GM12874 (cell line): Measurements from ENCODE around the gene IRAK1.

Source experiments
- TF ChIP-seq, protein P1 (sequence below): IDR thresholded peaks from 2 replicates; pipeline ENCODE4 v1.5.1; 2011; ENCODE audit warnings: low read depth, mild to moderate bottlenecking, control low read depth, low read length, moderate library complexity; ENCODE audit not compliant: insufficient read depth

IRAK1 gene

DNA sequence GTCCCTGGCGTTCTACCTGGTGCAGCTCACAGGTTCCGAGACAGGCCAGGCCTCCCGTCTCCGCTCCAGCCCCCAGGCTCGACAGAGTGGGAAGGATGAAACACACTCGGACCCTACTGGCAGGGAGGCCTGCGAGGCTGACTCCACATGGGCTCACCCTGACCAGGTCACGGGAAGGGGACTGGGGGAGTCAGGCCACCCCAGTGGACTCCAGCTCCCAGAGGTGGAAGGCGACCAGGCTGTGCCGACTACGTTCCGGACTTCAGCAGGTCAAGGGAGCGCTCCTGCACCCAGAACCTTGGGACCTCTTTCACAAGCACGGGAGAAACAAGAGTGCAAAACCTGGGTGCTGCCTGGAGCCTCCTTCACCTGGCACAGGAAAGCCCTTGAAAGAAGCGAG, 4.6 kb upstream of the IRAK1 start:
- TF ChIP-seq, protein P1, sequence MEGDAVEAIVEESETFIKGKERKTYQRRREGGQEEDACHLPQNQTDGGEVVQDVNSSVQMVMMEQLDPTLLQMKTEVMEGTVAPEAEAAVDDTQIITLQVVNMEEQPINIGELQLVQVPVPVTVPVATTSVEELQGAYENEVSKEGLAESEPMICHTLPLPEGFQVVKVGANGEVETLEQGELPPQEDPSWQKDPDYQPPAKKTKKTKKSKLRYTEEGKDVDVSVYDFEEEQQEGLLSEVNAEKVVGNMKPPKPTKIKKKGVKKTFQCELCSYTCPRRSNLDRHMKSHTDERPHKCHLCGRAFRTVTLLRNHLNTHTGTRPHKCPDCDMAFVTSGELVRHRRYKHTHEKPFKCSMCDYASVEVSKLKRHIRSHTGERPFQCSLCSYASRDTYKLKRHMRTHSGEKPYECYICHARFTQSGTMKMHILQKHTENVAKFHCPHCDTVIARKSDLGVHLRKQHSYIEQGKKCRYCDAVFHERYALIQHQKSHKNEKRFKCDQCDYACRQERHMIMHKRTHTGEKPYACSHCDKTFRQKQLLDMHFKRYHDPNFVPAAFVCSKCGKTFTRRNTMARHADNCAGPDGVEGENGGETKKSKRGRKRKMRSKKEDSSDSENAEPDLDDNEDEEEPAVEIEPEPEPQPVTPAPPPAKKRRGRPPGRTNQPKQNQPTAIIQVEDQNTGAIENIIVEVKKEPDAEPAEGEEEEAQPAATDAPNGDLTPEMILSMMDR = no peak

- TF ChIP-seq, protein P1 = no peak
Observed at GRCh38 chrX:154023276-154024000, 3.7 kb upstream of the IRAK1 start.

DNA sequence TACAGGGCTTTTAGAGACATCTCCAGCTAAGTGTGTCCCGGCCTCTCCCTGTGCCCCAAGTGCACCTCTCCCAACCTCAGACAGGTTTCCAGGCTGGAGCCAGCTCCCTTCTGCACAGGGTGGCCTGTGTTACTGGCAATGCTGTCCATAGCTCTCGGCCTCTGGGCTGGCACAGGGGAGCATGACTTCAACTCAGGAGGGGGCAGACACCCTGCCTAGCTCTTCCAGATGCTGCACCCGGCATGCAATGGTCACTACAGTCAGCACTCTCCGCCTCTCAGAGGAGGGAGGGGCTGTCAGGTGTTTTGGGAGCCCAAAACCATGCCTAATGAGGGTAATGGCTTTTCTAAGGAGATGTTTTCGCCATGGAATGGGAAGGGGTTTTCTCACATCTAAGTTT, 2.4 kb upstream of the IRAK1 start:
- TF ChIP-seq, protein P1 = no peak

DNA sequence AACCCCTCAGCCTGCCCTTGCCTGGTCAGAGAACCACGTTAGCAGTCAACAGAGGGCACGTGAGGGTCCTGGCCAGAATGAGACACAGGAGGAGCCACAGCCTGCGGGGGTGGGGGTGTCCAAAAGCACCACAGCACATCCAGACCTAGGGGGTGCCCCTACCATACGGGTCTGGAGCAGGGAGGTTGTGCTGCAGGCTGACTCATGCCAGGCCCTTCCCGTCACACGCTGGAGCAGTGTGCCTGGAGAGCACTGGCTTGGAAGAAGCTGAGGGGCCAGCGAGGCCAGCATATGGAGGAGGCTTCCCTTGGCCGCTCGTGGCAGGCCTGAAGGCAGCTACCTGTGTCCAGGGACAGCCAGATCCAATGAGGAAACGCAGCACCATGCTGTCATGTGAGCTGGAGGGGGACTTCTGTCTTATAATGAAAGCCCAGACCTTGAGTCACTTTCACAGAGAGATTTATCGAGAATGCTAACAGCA, 1.5 kb upstream of the IRAK1 start:
- TF ChIP-seq, protein P1 = no peak

- TF ChIP-seq, protein P1 = no peak
Observed at GRCh38 chrX:154020536-154021115, 924 bp upstream of the IRAK1 start.

DNA sequence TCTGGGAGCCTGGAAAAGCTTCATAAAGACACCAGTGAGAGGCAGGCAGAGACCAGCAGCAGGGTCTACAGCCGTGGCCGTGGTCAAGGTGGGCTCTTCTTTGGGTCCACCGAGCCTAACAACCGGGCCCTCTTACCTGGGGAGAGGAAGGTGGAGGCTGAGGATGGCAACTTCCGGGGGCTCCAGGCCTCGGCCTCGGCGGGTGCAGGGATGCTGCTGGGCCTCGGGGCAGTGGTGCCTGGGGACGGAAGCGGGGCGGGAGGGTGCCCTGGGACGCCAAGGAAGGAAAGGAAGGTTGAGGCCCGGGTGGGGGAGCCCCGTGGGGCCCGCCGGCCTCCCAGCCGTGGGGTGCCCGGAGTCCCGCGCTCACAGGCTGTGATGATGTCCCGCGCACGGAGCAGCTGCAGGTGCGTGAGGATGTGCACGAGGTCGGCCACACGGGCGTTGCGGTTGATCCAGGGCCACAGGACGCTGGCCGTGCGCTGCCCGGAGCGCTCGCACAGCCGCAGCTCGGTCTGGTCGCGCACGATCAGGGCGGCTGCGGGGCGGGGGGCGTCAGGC, 561 bp downstream of the IRAK1 start:
- TF ChIP-seq, protein P1 = no peak

DNA sequence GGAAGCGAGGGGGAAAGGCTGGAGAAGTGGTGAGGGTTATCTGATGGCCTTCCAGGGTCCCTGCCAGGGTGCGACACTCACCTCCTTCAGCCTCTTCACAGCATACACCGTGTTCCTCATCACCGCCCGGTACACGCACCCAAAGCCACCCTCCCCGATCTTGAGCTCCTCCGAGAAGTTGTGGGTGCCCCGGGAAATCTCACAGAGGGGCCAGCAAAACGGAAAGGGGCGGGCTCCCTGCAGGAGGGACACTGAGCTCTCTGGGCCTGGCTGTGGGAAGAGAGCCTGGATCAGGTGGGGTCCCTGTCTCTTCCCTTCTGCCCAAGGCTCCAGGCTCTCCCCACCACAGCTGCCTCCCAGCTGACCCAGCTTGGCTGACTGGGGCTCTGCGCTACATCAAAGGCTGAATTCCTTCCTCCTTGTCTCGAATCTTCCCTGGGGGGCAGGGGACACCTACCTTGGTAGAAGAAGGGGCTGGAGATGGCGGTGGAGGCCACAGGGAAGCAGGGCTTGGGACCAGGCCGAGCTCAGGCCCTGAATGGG, 1.1 kb downstream of the IRAK1 start:
- TF ChIP-seq, protein P1 = no peak
